GM06990 (cell line): Measurements from ENCODE around the gene FAM72B.
A peak's percentile ranks its signal among the peaks of the same experiment; 100 is the strongest.
"Not testable (repeated sequence)": the region's sequence is repeated elsewhere in the genome, so short reads cannot be mapped to it uniquely, and the experiment has no call there.

Experiments used
- DNase-seq: peaks from one replicate; pipeline ENCODE4 v3.0.0-alpha.2; 2011; ENCODE audit not compliant: insufficient read length; ENCODE audit errors: extremely low read depth
- H3K27me3 ChIP-seq: replicated peaks from 2 replicates; pipeline ENCODE4 v1.6.0; 2011; ENCODE audit warnings: low read length; ENCODE audit not compliant: control insufficient read depth, insufficient read depth
- H3K36me3 ChIP-seq: 2 replicates; pipeline ENCODE4 v1.5.1; 2011; ENCODE audit warnings: low read length; ENCODE audit not compliant: control insufficient read depth, insufficient read depth
- H3K4me3 ChIP-seq: replicated peaks from 2 replicates; pipeline ENCODE4 v1.5.1; 2011; ENCODE audit warnings: low read depth, mild to moderate bottlenecking, control low read depth, low read length

The FAM72B gene

DNA sequence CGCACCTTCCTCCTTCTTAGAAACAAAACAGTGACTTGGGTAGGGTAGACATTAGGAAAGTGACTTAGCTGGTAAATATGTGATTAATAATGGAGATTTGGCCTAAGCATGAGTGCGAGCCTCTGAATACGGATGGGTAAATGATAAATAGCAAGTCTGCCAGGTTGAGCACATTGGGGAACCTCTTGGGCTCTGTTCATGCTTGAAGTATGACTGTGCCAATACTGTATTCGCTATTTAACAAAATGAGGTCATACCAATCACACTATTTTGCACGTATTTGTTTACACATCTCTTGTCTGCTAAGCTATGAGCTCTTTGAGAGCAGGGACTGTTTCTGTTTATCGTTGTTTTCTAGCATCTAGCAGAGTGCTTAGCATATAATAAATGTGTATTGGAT, 24.2 kb upstream of the FAM72B start:
- H3K4me3 ChIP-seq, H3K36me3 ChIP-seq, DNase-seq, H3K27me3 ChIP-seq: not testable (repeated sequence)

DNA sequence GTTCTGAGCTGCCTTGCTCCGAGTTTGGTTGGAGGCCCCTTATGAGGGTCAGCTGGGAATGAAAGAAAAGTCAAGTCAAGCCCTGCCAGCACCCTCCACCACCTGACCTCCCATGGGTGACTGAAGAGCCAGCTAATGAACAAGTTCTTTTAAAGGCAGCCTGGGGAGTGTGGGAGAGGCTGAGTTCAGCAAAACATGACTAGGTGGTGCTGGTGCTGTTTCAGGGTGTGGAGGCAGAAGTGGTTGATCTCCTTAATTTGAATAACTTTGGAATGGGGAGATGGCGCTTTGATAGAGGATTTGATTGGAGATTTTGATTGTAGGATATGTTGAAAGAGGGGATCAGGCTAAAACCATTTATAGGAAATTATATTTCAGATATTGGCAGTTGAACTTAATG, 23.2 kb upstream of the FAM72B start:
- H3K4me3 ChIP-seq, H3K36me3 ChIP-seq, H3K27me3 ChIP-seq, DNase-seq: not testable (repeated sequence)

GRCh38 chr1:121205786-121206711, 21.9 kb upstream of the FAM72B start:
- H3K36me3 ChIP-seq, H3K27me3 ChIP-seq, DNase-seq, H3K4me3 ChIP-seq: not testable (repeated sequence)

- not testable (repeated sequence) for DNase-seq, H3K4me3 ChIP-seq
Observed at GRCh38 chr1:121202986-121203385, 18.8 kb upstream of the FAM72B start.

GRCh38 chr1:121200985-121201981, 17.1 kb upstream of the FAM72B start:
- H3K27me3 ChIP-seq, DNase-seq, H3K4me3 ChIP-seq, H3K36me3 ChIP-seq: not testable (repeated sequence)

More at GRCh38 chr1:121202986-121203385, 18.8 kb upstream of the FAM72B start:
- H3K27me3 ChIP-seq, H3K36me3 ChIP-seq: not testable (repeated sequence)

- not testable (repeated sequence) for H3K27me3 ChIP-seq, H3K36me3 ChIP-seq, DNase-seq, H3K4me3 ChIP-seq
Observed at GRCh38 chr1:121200232-121200631, 16.1 kb upstream of the FAM72B start.

GRCh38 chr1:121199763-121200162, 15.6 kb upstream of the FAM72B start:
- DNase-seq, H3K36me3 ChIP-seq, H3K4me3 ChIP-seq, H3K27me3 ChIP-seq: not testable (repeated sequence)

GRCh38 chr1:121197095-121197882, 13.1 kb upstream of the FAM72B start:
- DNase-seq, H3K27me3 ChIP-seq, H3K36me3 ChIP-seq, H3K4me3 ChIP-seq: not testable (repeated sequence)

GRCh38 chr1:121192512-121192911, 8.4 kb upstream of the FAM72B start:
- H3K27me3 ChIP-seq, H3K4me3 ChIP-seq, H3K36me3 ChIP-seq, DNase-seq: not testable (repeated sequence)

GRCh38 chr1:121187914-121188313, 3.8 kb upstream of the FAM72B start:
- not testable (repeated sequence) for H3K27me3 ChIP-seq, H3K36me3 ChIP-seq, DNase-seq, H3K4me3 ChIP-seq

GRCh38 chr1:121186191-121186590, 2.1 kb upstream of the FAM72B start:
- peak overlapping the region; percentile 22; the same call in 1 of the 2 replicates for H3K4me3 ChIP-seq
- not testable (repeated sequence) for H3K27me3 ChIP-seq, H3K36me3 ChIP-seq, DNase-seq

- DNase-seq = not testable (repeated sequence)
- H3K4me3 ChIP-seq = peak overlapping the region; percentile 57
Observed at GRCh38 chr1:121185140-121185708, 1.1 kb upstream of the FAM72B start.

DNA sequence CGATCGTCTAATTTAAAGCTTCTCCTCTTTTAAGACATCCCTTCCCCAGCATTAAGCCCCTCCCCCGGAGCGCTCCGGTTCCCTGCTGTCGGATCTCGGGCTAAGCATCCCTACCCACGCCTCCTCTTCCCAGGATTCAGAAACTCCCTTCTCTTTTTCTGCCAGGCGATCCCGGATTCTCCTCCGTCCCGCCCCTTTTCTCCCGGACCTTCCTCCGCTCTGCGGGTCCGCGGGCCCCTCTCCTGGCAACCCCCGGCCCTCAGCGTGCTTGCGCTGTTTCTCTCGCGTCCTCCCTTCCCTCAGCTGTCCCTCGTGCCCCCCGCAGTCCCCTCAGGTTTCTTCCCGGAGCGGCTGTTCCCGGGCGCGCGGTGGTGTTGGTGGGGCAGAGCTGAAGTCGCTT, 273 bp downstream of the FAM72B start:
- not testable (repeated sequence) for H3K36me3 ChIP-seq, H3K27me3 ChIP-seq
- DNase-seq = peak; percentile 1
- peak overlapping the region; percentile 57 for H3K4me3 ChIP-seq

More at GRCh38 chr1:121185140-121185708, 1.1 kb upstream of the FAM72B start:
- H3K27me3 ChIP-seq, H3K36me3 ChIP-seq: not testable (repeated sequence)
